Measurements from ENCODE around the gene KIFBP. TPM values are rescaled to one million over a fixed set of nuclear protein-coding genes. Genes with fewer than 3 reads are reported as not detected.

KIFBP gene
- total and polyA plus RNA-seq, 12 donors = 16.7 to 67.9 (median 51.6) TPM

GRCh38 chr10:68992636-68993440 lies 4.2 kb downstream of the KIFBP start:
- H3K27me3 ChIP-seq = no peaks in the 10 kb centered on the region
- H3K4me1 ChIP-seq = peaks cover 5 to 71% (median 63%) of the 10 kb centered on the region in 9 donors
- H3K4me3 ChIP-seq = peak overlapping the region in 1 of 10 donors; percentile 5
- intact Hi-C loops (cut with DNase I) = loop anchor here in 1 of 10 donors (10.0 kb wide), 1 partner anchor 192 kb away; the partner anchor contains the start of gene SUPV3L1
- H3K9me3 ChIP-seq = no peaks in the 10 kb centered on the region
- TF ChIP-seq CTCF (IDR thresholded peaks at IDR 0.05) = no peak
- peak in 3 of 8 donors; percentile 20 to 50 (median 27) for ATAC-seq
- peaks cover 0 to 12% (median 0%) of the 10 kb centered on the region in 9 donors for H3K36me3 ChIP-seq
- WGBS, 2 donors = 25 to 27% methylated on average over 2 of the region's 2 CpGs
- DNase-seq = peak; percentile 21 to 39
- peak overlapping the region; percentile 8 to 82 (median 68) for H3K27ac ChIP-seq

- intact Hi-C loops (cut with DNase I) = loop anchor here in 1 of 10 donors (10.0 kb wide), 1 partner anchor 188 kb away; the partner anchor contains the start of gene SUPV3L1
- peaks cover 3 to 49% (median 33%) of the 10 kb centered on the region in 9 donors for H3K4me1 ChIP-seq
- no peak for TF ChIP-seq CTCF (IDR thresholded peaks at IDR 0.05)
- ATAC-seq (peak in 1 of 8 donors; percentile 19), DNase-seq (no peak)
- no peaks in the 10 kb centered on the region for H3K27me3 ChIP-seq
- no peak overlapping the region for H3K4me3 ChIP-seq
- WGBS, 2 donors = 85 to 87% methylated on average over 3 of the region's 3 CpGs
- peak overlapping the region in 9 of 10 donors; percentile 20 to 79 (median 64) for H3K27ac ChIP-seq
- H3K9me3 ChIP-seq = no peaks in the 10 kb centered on the region
- H3K36me3 ChIP-seq = peaks cover 0 to 37% (median 12%) of the 10 kb centered on the region in 9 donors
Observed at GRCh38 chr10:68997211-68997610, 8.6 kb downstream of the KIFBP start.

GRCh38 chr10:69004821-69005220 lies 16.2 kb downstream of the KIFBP start:
- Histone ChIP-seq H3K4me3 (no peak overlapping the region), H3K36me3 (peaks cover 0 to 86% (median 27%) of the 10 kb centered on the region in 9 donors), H3K27ac (peak overlapping the region in 3 of 10 donors; percentile 17 to 57 (median 32)), H3K9me3 (no peaks in the 10 kb centered on the region), H3K27me3 (no peaks in the 10 kb centered on the region), H3K4me1 (peaks cover 0 to 8% (median 0%) of the 10 kb centered on the region in 9 donors)
- ATAC-seq (peak in 4 of 8 donors; percentile 45 to 68 (median 65)), DNase-seq (no peak)
- TF ChIP-seq CTCF (IDR thresholded peaks at IDR 0.05) = peak in 8 of 9 donors; percentile 34 to 72 (median 61)
- intact Hi-C loops (cut with DNase I) = loop anchor here in 8 of 10 donors (1.0 to 10.0 kb wide), 5 partner anchors 47 to 120 kb away; partner anchors contain the start of gene VPS26A (in 1 of the 8)
- 33 to 57% methylated on average over 1 of the region's 1 CpG for WGBS, 2 donors

GRCh38 chr10:69005704-69006485 lies 17.3 kb downstream of the KIFBP start:
- Histone ChIP-seq H3K4me3 (no peak overlapping the region), H3K27me3 (no peaks in the 10 kb centered on the region), H3K36me3 (peaks cover 0 to 86% (median 30%) of the 10 kb centered on the region in 9 donors), H3K27ac (peak overlapping the region in 2 of 10 donors; percentile 32 to 57), H3K9me3 (no peaks in the 10 kb centered on the region), H3K4me1 (peaks cover 0 to 8% (median 0%) of the 10 kb centered on the region in 9 donors)
- intact Hi-C loops (cut with DNase I) = loop anchor here in 7 of 10 donors (2.0 to 10.0 kb wide), 4 partner anchors 46 to 119 kb away; partner anchors contain the start of gene VPS26A (in 1 of the 7)
- 87 to 96% methylated on average over 6 of the region's 6 CpGs for WGBS, 2 donors
- no peak for DNase-seq
- no peak for TF ChIP-seq CTCF (IDR thresholded peaks at IDR 0.05)
- ATAC-seq = no peak
